Measurements from ENCODE around the gene PHKG1. TPM values are rescaled to one million over a fixed set of nuclear protein-coding genes. Genes with fewer than 3 reads are reported as not detected.
"Not testable (repeated sequence)": the region's sequence is repeated elsewhere in the genome, so short reads cannot be mapped to it uniquely, and the experiment has no call there.

PHKG1 gene
- total RNA-seq, 2 experiments from 2014 or later, result 1.0 to 2.5 TPM

GRCh38 chr7:56078196-56078595 is 14.6 kb downstream of the PHKG1 start:
- H3K36me3 Mint-ChIP-seq (ENCODE audit: low read depth), result peaks cover 13% of the 10 kb centered on the region
- H3K4me1 Mint-ChIP-seq, result peaks cover 6% of the 10 kb centered on the region
- H3K27ac Mint-ChIP-seq, result no peak overlapping the region
- H3K9me3 Mint-ChIP-seq, result no peaks in the 10 kb centered on the region
- DNase-seq, result no peak
- ChIA-PET POLR2A (no interaction called here), CTCF (no interaction called here)
- H3K27me3 Mint-ChIP-seq, result no peaks in the 10 kb centered on the region
- H3K4me3 Mint-ChIP-seq, result no peak overlapping the region

- peaks cover 16% of the 10 kb centered on the region for H3K36me3 Mint-ChIP-seq (ENCODE audit: low read depth)
- peaks cover 6% of the 10 kb centered on the region for H3K4me1 Mint-ChIP-seq
- no peak overlapping the region for H3K27ac Mint-ChIP-seq
- DNase-seq, result no peak
- ChIA-PET POLR2A (no interaction called here), CTCF (no interaction called here)
- no peaks in the 10 kb centered on the region for H3K9me3 Mint-ChIP-seq
- H3K27me3 Mint-ChIP-seq, result no peaks in the 10 kb centered on the region
- H3K4me3 Mint-ChIP-seq, result no peak overlapping the region
Observed at GRCh38 chr7:56077681-56078080, 15.1 kb downstream of the PHKG1 start.

GRCh38 chr7:56074371-56074791 is 18.4 kb downstream of the PHKG1 start:
- Mint-ChIP-seq H3K9me3 (no peaks in the 10 kb centered on the region), H3K4me3 (no peak overlapping the region), H3K27ac (no peak overlapping the region), H3K27me3 (no peaks in the 10 kb centered on the region), H3K4me1 (peaks cover 6% of the 10 kb centered on the region), H3K36me3 (ENCODE audit: low read depth) (peaks cover 24% of the 10 kb centered on the region)
- DNase-seq, result peak; percentile 69
- POLR2A ChIA-PET, result interaction anchor here (0.6 kb wide), 1 partner anchor 12 kb away, joined by 4 read pairs; no protein-coding TSS in a partner anchor
- CTCF ChIA-PET, result interaction anchor here (0.8 to 3.1 kb wide), 18 partner anchors 9 to 560 kb away, joined by 3 to 13 read pairs (median 4); partner anchors contain the start of genes CCT6A, PSPH and SUMF2

GRCh38 chr7:56066376-56066775 is 26.4 kb downstream of the PHKG1 start:
- CTCF ChIA-PET, result interaction anchor here (1.4 kb wide), 3 partner anchors 8 to 17 kb away, joined by 3 to 5 read pairs (median 4); partner anchors contain the start of genes CCT6A and PSPH
- H3K4me3 Mint-ChIP-seq, H3K9me3 Mint-ChIP-seq, H3K27me3 Mint-ChIP-seq, POLR2A ChIA-PET, H3K27ac Mint-ChIP-seq, DNase-seq: not testable (repeated sequence)
- peaks cover 42% of the 10 kb centered on the region for H3K36me3 Mint-ChIP-seq (ENCODE audit: low read depth)
- peaks cover 28% of the 10 kb centered on the region for H3K4me1 Mint-ChIP-seq

GRCh38 chr7:56063882-56064625 is 28.7 kb downstream of the PHKG1 start, which contains the start of gene SUMF2:
Gene SUMF2 (plus strand): TSS chr7:56064286. CDS start chr7:56064312, 26 bp downstream.
- ChIA-PET CTCF (interaction anchor here (0.6 to 1.9 kb wide), 6 partner anchors 10 to 99 kb away, joined by 3 to 9 read pairs (median 3); partner anchors contain the start of genes CCT6A and PSPH), POLR2A (interaction anchor here (0.9 kb wide), 1 partner anchor 13 kb away, joined by 3 read pairs; the partner anchor contains the start of genes CCT6A and PSPH)
- Mint-ChIP-seq H3K4me3 (peak within 1 kb of the TSS; percentile 94), H3K36me3 (ENCODE audit: low read depth) (peaks cover 50% of the 10 kb centered on the region), H3K4me1 (peaks cover 38% of the 10 kb centered on the region), H3K27me3 (no peaks in the 10 kb centered on the region), H3K9me3 (no peaks in the 10 kb centered on the region), H3K27ac (peak within 1 kb of the TSS; percentile 98)
- DNase-seq, result peak; percentile 89

GRCh38 chr7:56063500-56063881 is 29.3 kb downstream of the PHKG1 start:
- POLR2A ChIA-PET, result interaction anchor here (0.9 kb wide), 1 partner anchor 12 kb away, joined by 3 read pairs; the partner anchor contains the start of genes CCT6A and PSPH
- DNase-seq, result no peak
- H3K4me3 Mint-ChIP-seq, result peak overlapping the region; percentile 94
- peaks cover 38% of the 10 kb centered on the region for H3K4me1 Mint-ChIP-seq
- CTCF ChIA-PET, result interaction anchor here (1.3 to 1.9 kb wide), 4 partner anchors 11 to 46 kb away, joined by 3 to 9 read pairs (median 7); partner anchors contain the start of genes CCT6A and PSPH
- H3K27me3 Mint-ChIP-seq, result no peaks in the 10 kb centered on the region
- peak overlapping the region; percentile 98 for H3K27ac Mint-ChIP-seq
- no peaks in the 10 kb centered on the region for H3K9me3 Mint-ChIP-seq
- peaks cover 52% of the 10 kb centered on the region for H3K36me3 Mint-ChIP-seq (ENCODE audit: low read depth)

GRCh38 chr7:56062382-56062781 is 30.4 kb downstream of the PHKG1 start:
- Mint-ChIP-seq H3K27me3 (no peaks in the 10 kb centered on the region), H3K4me3 (no peak overlapping the region), H3K27ac (peak overlapping the region; percentile 65), H3K4me1 (peaks cover 43% of the 10 kb centered on the region), H3K36me3 (ENCODE audit: low read depth) (peaks cover 60% of the 10 kb centered on the region), H3K9me3 (no peaks in the 10 kb centered on the region)
- POLR2A ChIA-PET, result no interaction called here
- CTCF ChIA-PET, result interaction anchor here (0.7 to 1.5 kb wide), 2 partner anchors 12 to 45 kb away, joined by 3 to 8 read pairs; no protein-coding TSS in a partner anchor
- no peak for DNase-seq

- H3K4me1 Mint-ChIP-seq, result peaks cover 49% of the 10 kb centered on the region
- H3K27me3 Mint-ChIP-seq, result no peaks in the 10 kb centered on the region
- no peak for DNase-seq
- ChIA-PET POLR2A (no interaction called here), CTCF (interaction anchor here (1.5 kb wide), 1 partner anchor 20 kb away, joined by 10 read pairs; no protein-coding TSS in a partner anchor)
- H3K27ac Mint-ChIP-seq, result peak overlapping the region; percentile 27
- no peaks in the 10 kb centered on the region for H3K9me3 Mint-ChIP-seq
- peaks cover 55% of the 10 kb centered on the region for H3K36me3 Mint-ChIP-seq (ENCODE audit: low read depth)
- peak overlapping the region; percentile 26 for H3K4me3 Mint-ChIP-seq
Observed at GRCh38 chr7:56053993-56054392, 38.8 kb downstream of the PHKG1 start.

GRCh38 chr7:56053379-56053778 is 39.4 kb downstream of the PHKG1 start:
- no peak overlapping the region for H3K27ac Mint-ChIP-seq
- peaks cover 50% of the 10 kb centered on the region for H3K36me3 Mint-ChIP-seq (ENCODE audit: low read depth)
- H3K27me3 Mint-ChIP-seq, result no peaks in the 10 kb centered on the region
- H3K9me3 Mint-ChIP-seq, result no peaks in the 10 kb centered on the region
- H3K4me3 Mint-ChIP-seq, result peak overlapping the region; percentile 98
- ChIA-PET POLR2A (no interaction called here), CTCF (interaction anchor here (1.5 kb wide), 1 partner anchor 20 kb away, joined by 10 read pairs; no protein-coding TSS in a partner anchor)
- DNase-seq, result no peak
- H3K4me1 Mint-ChIP-seq, result peaks cover 49% of the 10 kb centered on the region

GRCh38 chr7:56051339-56052191 is 41.2 kb downstream of the PHKG1 start, which contains the start of the genes CCT6A and PSPH:
Gene CCT6A (plus strand): TSS chr7:56051765. CDS start chr7:56051849, 84 bp downstream.
Gene PSPH (minus strand): TSS chr7:56051444. CDS start chr7:56021212, 30,232 bp downstream.
- DNase-seq, result peak; percentile 89
- H3K27ac Mint-ChIP-seq, result peak within 1 kb of the TSS; percentile 96
- H3K9me3 Mint-ChIP-seq, result no peaks in the 10 kb centered on the region
- no peaks in the 10 kb centered on the region for H3K27me3 Mint-ChIP-seq
- POLR2A ChIA-PET, result interaction anchor here (1.0 kb wide), 1 partner anchor 12 kb away, joined by 3 read pairs; no protein-coding TSS in a partner anchor
- H3K4me3 Mint-ChIP-seq, result peak within 1 kb of the TSS; percentile 98
- CTCF ChIA-PET, result interaction anchor here (0.5 to 1.8 kb wide), 5 partner anchors 12 to 23 kb away, joined by 3 to 9 read pairs (median 5); partner anchors contain the start of gene SUMF2
- peaks cover 45% of the 10 kb centered on the region for H3K4me1 Mint-ChIP-seq
- H3K36me3 Mint-ChIP-seq (ENCODE audit: low read depth), result peaks cover 36% of the 10 kb centered on the region

- Mint-ChIP-seq H3K4me1 (peaks cover 43% of the 10 kb centered on the region), H3K4me3 (peak overlapping the region; percentile 98), H3K27ac (peak overlapping the region; percentile 96), H3K27me3 (no peaks in the 10 kb centered on the region), H3K36me3 (ENCODE audit: low read depth) (peaks cover 32% of the 10 kb centered on the region), H3K9me3 (no peaks in the 10 kb centered on the region)
- ChIA-PET POLR2A (interaction anchor here (1.0 kb wide), 1 partner anchor 13 kb away, joined by 3 read pairs; no protein-coding TSS in a partner anchor), CTCF (interaction anchor here (1.0 to 1.8 kb wide), 4 partner anchors 13 to 24 kb away, joined by 3 to 9 read pairs (median 5); partner anchors contain the start of gene SUMF2)
- DNase-seq, result no peak
Observed at GRCh38 chr7:56051053-56051338, 41.8 kb downstream of the PHKG1 start.

- H3K27ac Mint-ChIP-seq, H3K9me3 Mint-ChIP-seq, POLR2A ChIA-PET, DNase-seq, H3K27me3 Mint-ChIP-seq, H3K4me3 Mint-ChIP-seq: not testable (repeated sequence)
- H3K4me1 Mint-ChIP-seq, result peaks cover 31% of the 10 kb centered on the region
- H3K36me3 Mint-ChIP-seq (ENCODE audit: low read depth), result peaks cover 12% of the 10 kb centered on the region
- CTCF ChIA-PET, result interaction anchor here (0.6 kb wide), 1 partner anchor 8 kb away, joined by 5 read pairs; no protein-coding TSS in a partner anchor
Observed at GRCh38 chr7:56048763-56049162, 44.0 kb downstream of the PHKG1 start.

Data from activated CD4-positive, alpha-beta T cell treated with anti-CD3 and anti-CD28 coated beads, Interleukin-2, amount 10 ng/mL, durations not matched to agents 7 days and 5 days (primary cell).